Umbilical cord (tissue), 2 donors: ENCODE results near the gene CYP2B6. TPM values are rescaled to one million over a fixed set of nuclear protein-coding genes. Genes with fewer than 3 reads are reported as not detected.
"Not testable (repeated sequence)": the region's sequence is repeated elsewhere in the genome, so short reads cannot be mapped to it uniquely, and the experiment has no call there.

ENCODE experiments used
- DNase-seq: peaks from one replicate; pipeline ENCODE4 v3.0.0-alpha.2; 2015; ENCODE audit warnings: low spot score
- total RNA-seq: library from RNA; depleted of rRNA; stranded (reverse); fragments of >200 nt; gene quantifications from one replicate; pipeline ENCODE4 v1.2.3, GENCODE V29; 2014; ENCODE audit warnings: low replicate concordance; ENCODE audit not compliant: insufficient read depth

CYP2B6 gene
- total RNA-seq, 1 donor from 2014 or later = 0.48 TPM

GRCh38 chr19:41030651-41031050 is 39.6 kb downstream of the CYP2B6 start:
- DNase-seq = no peak

GRCh38 chr19:41031916-41032315 is 40.8 kb downstream of the CYP2B6 start:
- DNase-seq = peak; percentile 73

- DNase-seq = not testable (repeated sequence)
Observed at GRCh38 chr19:41033324-41033723, 42.2 kb downstream of the CYP2B6 start.

GRCh38 chr19:41039806-41040205 is 48.7 kb downstream of the CYP2B6 start:
- no peak for DNase-seq

GRCh38 chr19:41045095-41045494 is 54.0 kb downstream of the CYP2B6 start:
- DNase-seq = not testable (repeated sequence)

- no peak for DNase-seq
Observed at GRCh38 chr19:41050426-41050825, 59.3 kb downstream of the CYP2B6 start.

- DNase-seq = not testable (repeated sequence)
Observed at GRCh38 chr19:41052162-41052561, 61.1 kb downstream of the CYP2B6 start.

- DNase-seq = not testable (repeated sequence)
Observed at GRCh38 chr19:41053331-41053730, 62.2 kb downstream of the CYP2B6 start.

GRCh38 chr19:41064974-41065569 is 74.0 kb downstream of the CYP2B6 start:
- peak; percentile 13 for DNase-seq

Other genes with a start within 250 kb of the CYP2B6 start
- gene ACTMAP, start 240.8 kb upstream of the CYP2B6 start, total RNA-seq = 1.7 TPM
- 11.1 TPM for gene SNRPA, start 240.1 kb upstream of the CYP2B6 start, total RNA-seq
- 14.9 TPM for gene MIA, start 215.8 kb upstream of the CYP2B6 start, total RNA-seq
- gene RAB4B, start 213.0 kb upstream of the CYP2B6 start, total RNA-seq = 3.1 TPM
- gene EGLN2, start 192.1 kb upstream of the CYP2B6 start, total RNA-seq = 58.0 TPM
- not detected for gene CYP2A6, start 140.8 kb upstream of the CYP2B6 start, total RNA-seq
- 0.24 TPM for gene CYP2A7, start 109.1 kb upstream of the CYP2B6 start, total RNA-seq
- not detected for gene CYP2A13, start 97.2 kb downstream of the CYP2B6 start, total RNA-seq
- gene CYP2F1, start 123.2 kb downstream of the CYP2B6 start, total RNA-seq = not detected
- gene CYP2S1, start 201.9 kb downstream of the CYP2B6 start, total RNA-seq = 1.2 TPM
- gene AXL, start 227.9 kb downstream of the CYP2B6 start, total RNA-seq = 104 TPM